ENCODE measurements around the gene TMEM238L. TPM values are rescaled to one million over a fixed set of nuclear protein-coding genes. Genes with fewer than 3 reads are reported as not detected.

Gene TMEM238L
- total and polyA plus RNA-seq, 5 experiments from 2014 or later = 0.65 TPM; not detected in 4

- peaks cover 2 to 13% (median 7%) of the 10 kb centered on the region in 9 donors for H3K9me3 Mint-ChIP-seq
- no peak for DNase-seq
- H3K4me3 Mint-ChIP-seq = no peak overlapping the region
- H3K4me1 Mint-ChIP-seq = peaks cover 0 to under 1% (median 0%) of the 10 kb centered on the region in 4 donors
- no peak overlapping the region for H3K27ac Mint-ChIP-seq
- POLR2A ChIA-PET = no interaction called here
- no peak for ATAC-seq
- peaks cover 4 to 12% (median 12%) of the 10 kb centered on the region in 3 donors for H3K36me3 Mint-ChIP-seq
- H3K27me3 Mint-ChIP-seq = peaks cover 0 to 6% (median 0%) of the 10 kb centered on the region in 5 donors
Measured at GRCh38 chr17:10777890-10778289, 26.0 kb downstream of the TMEM238L start.

DNA sequence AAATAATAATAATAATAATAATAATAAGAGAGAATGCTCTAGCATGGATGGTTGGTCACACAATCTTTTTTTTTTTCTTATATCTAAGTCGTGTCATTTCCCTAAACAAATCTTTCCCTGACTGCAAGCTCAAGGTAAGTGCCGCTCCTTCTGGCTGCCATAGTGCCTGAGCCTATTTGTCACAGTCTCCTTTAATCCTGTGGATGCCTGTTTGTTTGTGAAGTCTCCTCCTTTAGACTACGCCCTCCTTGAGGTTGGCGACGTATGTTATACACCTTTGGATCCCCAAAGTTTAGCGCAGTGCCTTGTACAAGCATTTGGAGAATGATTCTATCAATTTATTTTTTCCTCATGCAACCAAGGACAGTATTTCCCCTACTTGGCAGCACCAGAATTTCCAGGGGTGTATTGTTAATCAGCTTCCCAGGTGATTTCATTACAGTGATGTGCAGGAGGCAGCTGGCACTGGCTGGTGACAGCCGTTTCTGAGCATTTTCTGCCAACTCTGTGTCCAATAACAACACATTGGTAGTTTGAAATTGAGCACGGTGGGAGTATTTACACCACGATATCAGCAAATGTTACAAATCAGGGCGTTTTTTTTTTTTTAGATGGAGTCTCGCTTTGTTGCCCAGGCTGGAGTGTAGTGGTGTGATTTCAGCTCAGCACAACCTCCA lies 26.6 kb downstream of the TMEM238L start:
- ATAC-seq = no peak
- peaks cover 0 to 9% (median 4%) of the 10 kb centered on the region in 9 donors for H3K9me3 Mint-ChIP-seq
- no peak overlapping the region for H3K27ac Mint-ChIP-seq
- peaks cover 0 to 2% (median 0%) of the 10 kb centered on the region in 4 donors for H3K4me1 Mint-ChIP-seq
- H3K36me3 Mint-ChIP-seq = peaks cover 2 to 11% (median 9%) of the 10 kb centered on the region in 3 donors
- no peak overlapping the region for H3K4me3 Mint-ChIP-seq
- POLR2A ChIA-PET = no interaction called here
- no peak for DNase-seq
- H3K27me3 Mint-ChIP-seq = peaks cover 0 to 3% (median 0%) of the 10 kb centered on the region in 5 donors

- POLR2A ChIA-PET = no interaction called here
- Mint-ChIP-seq H3K9me3 (peaks cover 0 to 12% (median 4%) of the 10 kb centered on the region in 9 donors), H3K36me3 (peaks cover 0 to 12% (median 11%) of the 10 kb centered on the region in 3 donors), H3K27ac (no peak overlapping the region), H3K4me3 (no peak overlapping the region), H3K27me3 (peaks cover 0 to 3% (median 0%) of the 10 kb centered on the region in 5 donors), H3K4me1 (peaks cover 0 to 2% (median 0%) of the 10 kb centered on the region in 4 donors)
- no peak for DNase-seq
- no peak for ATAC-seq
Measured at GRCh38 chr17:10776381-10776780, 27.5 kb downstream of the TMEM238L start.

- Mint-ChIP-seq H3K4me3 (no peak overlapping the region), H3K9me3 (peaks cover 0 to 13% (median 6%) of the 10 kb centered on the region in 9 donors), H3K4me1 (peaks cover 0 to 2% (median under 1%) of the 10 kb centered on the region in 4 donors), H3K36me3 (peaks cover 2 to 13% (median 11%) of the 10 kb centered on the region in 3 donors), H3K27me3 (peaks cover 0 to 3% (median 0%) of the 10 kb centered on the region in 5 donors), H3K27ac (peak overlapping the region in 1 of 10 donors; percentile 37)
- no peak for DNase-seq
- POLR2A ChIA-PET = no interaction called here
- no peak for ATAC-seq
Measured at GRCh38 chr17:10775740-10776356, 28.1 kb downstream of the TMEM238L start.

GRCh38 chr17:10775058-10775457 lies 28.8 kb downstream of the TMEM238L start:
- POLR2A ChIA-PET = no interaction called here
- no peak for ATAC-seq
- peaks cover 0 to 2% (median under 1%) of the 10 kb centered on the region in 4 donors for H3K4me1 Mint-ChIP-seq
- DNase-seq = no peak
- H3K27me3 Mint-ChIP-seq = peaks cover 0 to 3% (median 0%) of the 10 kb centered on the region in 5 donors
- H3K36me3 Mint-ChIP-seq = peaks cover 2 to 13% (median 11%) of the 10 kb centered on the region in 3 donors
- peak overlapping the region in 2 of 10 donors; percentile 37 to 62 for H3K27ac Mint-ChIP-seq
- H3K9me3 Mint-ChIP-seq = peaks cover 0 to 13% (median 6%) of the 10 kb centered on the region in 9 donors
- no peak overlapping the region for H3K4me3 Mint-ChIP-seq

GRCh38 chr17:10773391-10773790 lies 30.5 kb downstream of the TMEM238L start:
- no peak for ATAC-seq
- no peak overlapping the region for H3K4me3 Mint-ChIP-seq
- no peak for DNase-seq
- H3K27ac Mint-ChIP-seq = peak overlapping the region in 1 of 10 donors; percentile 61
- H3K27me3 Mint-ChIP-seq = no peaks in the 10 kb centered on the region
- H3K36me3 Mint-ChIP-seq = peaks cover 2 to 16% (median 14%) of the 10 kb centered on the region in 3 donors
- H3K9me3 Mint-ChIP-seq = peaks cover 0 to 11% (median 6%) of the 10 kb centered on the region in 9 donors
- POLR2A ChIA-PET = no interaction called here
- H3K4me1 Mint-ChIP-seq = peaks cover 0 to 2% (median under 1%) of the 10 kb centered on the region in 4 donors

DNA sequence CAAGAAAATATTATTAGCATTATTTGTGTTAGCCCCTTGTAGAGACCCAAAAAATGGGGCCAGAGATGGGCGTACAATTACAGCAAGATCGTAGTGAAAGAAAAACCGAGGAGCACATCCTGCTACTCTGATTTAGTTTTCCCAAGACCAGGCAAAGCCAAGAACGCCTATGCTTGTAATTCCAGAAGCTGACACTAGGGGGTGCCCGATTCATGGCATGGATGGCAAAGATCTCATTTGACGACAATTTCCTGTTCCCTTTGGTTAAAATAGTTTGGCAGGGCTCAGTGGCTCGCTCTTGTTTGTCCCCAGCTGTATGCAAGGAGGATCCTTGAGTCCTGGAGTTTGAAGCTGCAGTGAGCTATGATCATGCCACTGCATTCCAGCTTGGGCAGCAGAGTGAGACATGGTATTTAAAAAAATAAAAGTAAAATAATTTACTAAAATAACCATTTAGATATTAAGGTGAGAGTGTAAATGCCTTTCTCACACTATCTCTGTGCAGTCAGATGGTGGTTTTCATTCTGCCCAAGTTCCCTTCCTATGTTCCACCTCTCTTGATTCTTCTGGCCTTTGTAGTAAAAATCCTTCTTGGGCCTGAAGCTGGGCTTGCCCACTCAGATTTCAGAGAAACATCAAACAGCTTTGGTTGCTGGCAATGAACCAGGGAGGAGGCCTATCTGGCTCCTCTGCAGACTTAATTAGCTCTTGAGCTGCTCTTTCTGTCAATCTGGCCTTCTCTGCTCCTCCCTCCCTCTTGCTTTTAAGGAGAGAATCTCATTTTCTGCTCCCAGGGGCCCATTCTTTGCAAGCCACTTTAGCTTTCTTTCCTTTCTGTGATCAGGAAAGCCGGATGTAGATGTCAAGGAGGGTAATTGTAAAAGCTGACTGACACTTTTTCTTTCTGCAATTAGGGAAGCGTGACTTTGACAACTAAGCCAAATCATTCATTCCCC lies 31.2 kb downstream of the TMEM238L start:
- peak in 6 of 10 donors; percentile 5 to 29 (median 25) for DNase-seq
- POLR2A ChIA-PET = no interaction called here

GRCh38 chr17:10771148-10771547 lies 32.8 kb downstream of the TMEM238L start:
- Mint-ChIP-seq H3K4me3 (no peak overlapping the region), H3K9me3 (peaks cover 0 to 14% (median 7%) of the 10 kb centered on the region in 9 donors), H3K27me3 (no peaks in the 10 kb centered on the region), H3K27ac (no peak overlapping the region), H3K36me3 (peaks cover 2 to 22% (median 22%) of the 10 kb centered on the region in 3 donors), H3K4me1 (peaks cover 0 to 2% (median under 1%) of the 10 kb centered on the region in 4 donors)
- ATAC-seq (no peak), DNase-seq (no peak)
- POLR2A ChIA-PET = no interaction called here

More for the DNA sequence above, 31.2 kb downstream of the TMEM238L start:
- no peak overlapping the region for H3K4me3 Mint-ChIP-seq
- H3K27me3 Mint-ChIP-seq = no peaks in the 10 kb centered on the region
- no peak for ATAC-seq
- H3K4me1 Mint-ChIP-seq = peaks cover 0 to 2% (median under 1%) of the 10 kb centered on the region in 4 donors
- peak overlapping the region in 2 of 10 donors; percentile 53 to 65 for H3K27ac Mint-ChIP-seq
- peaks cover 0 to 11% (median 6%) of the 10 kb centered on the region in 9 donors for H3K9me3 Mint-ChIP-seq
- H3K36me3 Mint-ChIP-seq = peaks cover 2 to 16% (median 16%) of the 10 kb centered on the region in 3 donors

DNA sequence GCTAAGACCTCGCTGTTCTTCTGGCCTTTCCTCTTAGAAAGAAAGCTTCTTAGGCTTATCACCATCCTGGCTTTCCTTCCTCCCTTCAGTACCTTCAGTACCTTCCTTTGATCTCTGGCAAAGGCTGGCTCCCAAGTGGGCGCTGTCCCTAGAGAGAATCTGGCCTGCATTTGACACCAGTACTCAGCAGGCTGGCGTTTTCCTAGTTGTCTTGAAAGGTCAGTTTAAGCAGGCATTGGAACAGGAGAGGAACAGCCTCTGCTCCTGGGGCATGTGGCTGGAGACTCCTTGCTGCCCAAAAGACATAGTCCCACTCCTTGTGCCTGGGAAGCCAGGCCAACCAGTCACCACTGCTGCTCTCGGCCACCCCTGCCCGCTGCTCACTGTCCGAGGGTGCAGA lies 34.1 kb downstream of the TMEM238L start:
- POLR2A ChIA-PET = no interaction called here
- H3K4me3 Mint-ChIP-seq = no peak overlapping the region
- H3K4me1 Mint-ChIP-seq = peaks cover 0 to 2% (median under 1%) of the 10 kb centered on the region in 4 donors
- H3K27me3 Mint-ChIP-seq = no peaks in the 10 kb centered on the region
- H3K9me3 Mint-ChIP-seq = peaks cover 0 to 12% (median 8%) of the 10 kb centered on the region in 9 donors
- peak overlapping the region in 1 of 10 donors; percentile 36 for H3K27ac Mint-ChIP-seq
- ATAC-seq = no peak
- peaks cover 2 to 19% (median 19%) of the 10 kb centered on the region in 3 donors for H3K36me3 Mint-ChIP-seq
- no peak for DNase-seq

GRCh38 chr17:10768750-10769251 lies 35.1 kb downstream of the TMEM238L start:
- peaks cover 2 to 19% (median 19%) of the 10 kb centered on the region in 3 donors for H3K36me3 Mint-ChIP-seq
- POLR2A ChIA-PET = interaction anchor here (0.6 kb wide), 1 partner anchor 72 kb away, joined by 3 read pairs; no protein-coding TSS in a partner anchor
- H3K27ac Mint-ChIP-seq = no peak overlapping the region
- no peak overlapping the region for H3K4me3 Mint-ChIP-seq
- H3K27me3 Mint-ChIP-seq = no peaks in the 10 kb centered on the region
- H3K9me3 Mint-ChIP-seq = peaks cover 0 to 12% (median 8%) of the 10 kb centered on the region in 9 donors
- no peak for DNase-seq
- H3K4me1 Mint-ChIP-seq = peaks cover 0 to 2% (median under 1%) of the 10 kb centered on the region in 4 donors
- no peak for ATAC-seq

DNA sequence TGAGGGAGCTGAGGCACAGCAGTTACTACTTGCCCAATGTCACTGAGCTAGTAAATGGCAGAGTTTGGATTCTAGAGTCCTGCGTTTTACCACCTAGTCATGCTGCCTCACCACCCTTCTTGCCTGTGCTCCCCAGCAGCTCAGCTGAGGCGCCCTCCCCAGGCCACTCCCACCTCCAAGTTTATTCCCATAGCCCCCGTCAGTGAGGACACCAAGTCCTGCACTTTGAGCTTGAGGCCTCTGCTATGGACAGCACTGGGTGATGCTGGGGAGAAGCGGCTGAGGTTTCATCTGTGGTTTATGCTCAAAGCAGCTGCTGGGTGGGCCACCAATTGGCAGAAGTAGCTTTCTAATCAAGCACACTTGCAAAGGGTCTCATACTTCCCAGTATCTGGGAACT lies 36.7 kb downstream of the TMEM238L start:
- Mint-ChIP-seq H3K36me3 (peaks cover 2 to 17% (median 14%) of the 10 kb centered on the region in 3 donors), H3K4me1 (peaks cover 0 to 2% (median 0%) of the 10 kb centered on the region in 4 donors), H3K4me3 (no peak overlapping the region), H3K27me3 (no peaks in the 10 kb centered on the region), H3K9me3 (peaks cover 0 to 11% (median 8%) of the 10 kb centered on the region in 9 donors), H3K27ac (peak overlapping the region in 1 of 10 donors; percentile 20)
- no peak for DNase-seq
- no peak for ATAC-seq
- POLR2A ChIA-PET = no interaction called here

DNA sequence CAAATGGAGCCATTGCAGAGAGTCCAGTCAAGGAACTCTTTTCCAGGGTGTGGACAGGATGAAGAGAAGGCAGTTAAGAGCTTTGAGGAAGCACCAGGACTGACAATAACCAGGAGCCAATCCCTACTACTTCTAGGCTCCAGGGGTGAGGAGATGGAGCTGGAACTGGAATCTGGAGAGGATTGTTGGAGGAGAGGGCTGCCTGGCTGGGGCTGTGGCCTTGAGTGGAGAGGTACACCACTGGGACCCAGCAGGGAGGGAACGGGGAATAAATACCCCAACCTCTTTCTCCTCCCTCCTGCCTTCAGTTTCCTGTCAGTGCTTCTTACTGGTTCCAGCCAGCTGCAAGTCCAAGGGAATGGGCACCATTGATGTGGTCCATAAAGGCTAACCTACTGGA lies 41.9 kb downstream of the TMEM238L start:
- H3K9me3 Mint-ChIP-seq = peaks cover 0 to 8% (median 3%) of the 10 kb centered on the region in 9 donors
- H3K27ac Mint-ChIP-seq = no peak overlapping the region
- DNase-seq (no peak), ATAC-seq (no peak)
- H3K27me3 Mint-ChIP-seq = peaks cover 0 to 2% (median 0%) of the 10 kb centered on the region in 5 donors
- POLR2A ChIA-PET = interaction anchor here (0.6 kb wide), 1 partner anchor 29 kb away, joined by 4 read pairs; no protein-coding TSS in a partner anchor
- no peak overlapping the region for H3K4me3 Mint-ChIP-seq
- peaks cover 0 to 9% (median 8%) of the 10 kb centered on the region in 3 donors for H3K36me3 Mint-ChIP-seq
- no peaks in the 10 kb centered on the region for H3K4me1 Mint-ChIP-seq

Data from naive thymus-derived CD8-positive, alpha-beta T cell (primary cell).